GM12878 (cell line): ENCODE measurements around the gene NOP14. TPM values are rescaled to one million over a fixed set of nuclear protein-coding genes. Genes with fewer than 3 reads are reported as not detected.

Source experiments
- ATAC-seq: fragments of 200-7000 bp; cut with Tn5 transposase; 3 replicates; pipeline ENCODE4 v1.9.1; 2020; ENCODE audit warnings: mild to moderate bottlenecking, moderate library complexity
- Bru-seq: library from RNA; stranded (reverse); fragments of 400-500 nt; gene quantifications from one replicate; lab custom pipeline; 2021; lab: Mats Ljungman, UMichigan
- BruChase-seq, 2 experiments: library from RNA; stranded (reverse); fragments of 400-500 nt; gene quantifications; one replicate each; lab custom pipeline; 2021; lab: Mats Ljungman, UMichigan
- BruUV-seq: library from RNA; stranded (reverse); fragments of 400-500 nt; replicated peaks from 2 replicates; lab custom pipeline; 2021; lab: Mats Ljungman, UMichigan
- CTCF ChIA-PET: fragments of 300-600 bp; sonication (Branson Sonifier 250); formaldehyde crosslinking; extraction: SDS; loops from one replicate; lab custom pipeline; 2021; ENCODE audit warnings: inconsistent platforms; lab: Yijun Ruan, JAX
- POLR2A ChIA-PET: fragments of 350-600 bp; formaldehyde crosslinking; extraction: SDS; loops from one replicate; lab custom pipeline; 2021; ENCODE audit warnings: inconsistent platforms; lab: Charles Lee
- RAD21 ChIA-PET: fragments of 300-600 bp; sonication (Branson Sonifier 250); formaldehyde crosslinking; loops from one replicate; lab custom pipeline; 2023; ENCODE audit warnings: antibody characterized with exemption; ENCODE audit not compliant: unreplicated experiment; lab: Charles Lee
- SMC1A ChIA-PET: fragments of 300-600 bp; sonication (Branson Sonifier 250); formaldehyde crosslinking; loops from one replicate; lab custom pipeline; 2023; ENCODE audit not compliant: unreplicated experiment, uncharacterized antibody; lab: Charles Lee
- DNase-seq: peaks from one replicate; pipeline ENCODE4 v3.0.0-alpha.2; 2011; ENCODE audit warnings: low read depth, low spot score
- FAIRE-seq: peaks from 3 replicates; lab custom pipeline; 2011; peaks lifted over from hg19 to GRCh38; lab: Jason Lieb, UNC
- H2AFZ ChIP-seq: 2 replicates; pipeline ENCODE4 v1.6.0; 2011; ENCODE audit warnings: low read depth, low read length, control low read depth; ENCODE audit not compliant: control insufficient read depth
- H3K27ac ChIP-seq: 2 replicates; pipeline ENCODE4 v1.5.1; 2011; ENCODE audit warnings: control low read depth; ENCODE audit not compliant: control insufficient read depth, insufficient read depth
- H3K27me3 ChIP-seq, 2 experiments: replicated peaks in 1 of 2; 2 replicates each; pipeline versions ENCODE4 v1.6.0 to v1.6.1; 2011; ENCODE audit warnings: low read length in 1 of 2; ENCODE audit not compliant: control insufficient read depth in 2 of 2, insufficient read depth in 2 of 2
- H3K36me3 ChIP-seq, 2 experiments: 2 replicates each; pipeline ENCODE4 v1.5.1; 2011; ENCODE audit warnings: low read length in 1 of 2; ENCODE audit not compliant: control insufficient read depth in 2 of 2, insufficient read depth in 2 of 2
- H3K4me1 ChIP-seq: 2 replicates; pipeline ENCODE4 v1.6.1; 2011; ENCODE audit warnings: mild to moderate bottlenecking, low read length, moderate library complexity, mixed read lengths; ENCODE audit not compliant: control insufficient read depth, insufficient read depth
- H3K4me2 ChIP-seq: 2 replicates; pipeline ENCODE4 v1.6.0; 2011; ENCODE audit warnings: control low read depth; ENCODE audit not compliant: control insufficient read depth, insufficient read depth
- H3K4me3 ChIP-seq: fragments of 200-600 bp; sonication (generic); 2 replicates; pipeline ENCODE4 v1.5.1; 2016
- H3K79me2 ChIP-seq: 2 replicates; pipeline ENCODE4 v1.6.0; 2011; ENCODE audit warnings: low read length; ENCODE audit not compliant: control insufficient read depth, insufficient read depth
- H3K9ac ChIP-seq: 2 replicates; pipeline ENCODE4 v1.8.0; 2011; ENCODE audit warnings: low read length, control low read depth, mixed read lengths; ENCODE audit not compliant: control insufficient read depth, insufficient read depth
- H3K9me3 ChIP-seq: replicated peaks from 3 replicates; pipeline ENCODE4 v1.5.1; 2011; ENCODE audit warnings: mild to moderate bottlenecking, low read length; ENCODE audit not compliant: control insufficient read depth, insufficient read depth
- H4K20me1 ChIP-seq: 2 replicates; pipeline ENCODE4 v1.6.0; 2011; ENCODE audit not compliant: control insufficient read depth, insufficient read depth
- ASH2L ChIP-seq: fragments of 300-600, 200-600 bp; sonication (generic); IDR thresholded peaks from 2 replicates; pipeline ENCODE4 v1.6.1; 2017; ENCODE audit warnings: low read depth, mild to moderate bottlenecking, borderline replicate concordance
- CHD1 ChIP-seq: IDR thresholded peaks from 2 replicates; pipeline ENCODE4 v1.6.1; 2012; ENCODE audit warnings: low read depth, low read length, improper control_type of control experiment
- CHD2 ChIP-seq: IDR thresholded peaks from 2 replicates; pipeline ENCODE4 v1.6.1; 2011; ENCODE audit warnings: low read depth, low read length, improper control_type of control experiment, borderline replicate concordance
- EED ChIP-seq: sonication (generic); IDR thresholded peaks from 2 replicates; pipeline ENCODE4 v1.6.1; 2016; ENCODE audit warnings: antibody characterized with exemption, low read depth
- ETV6 ChIP-seq, 2 experiments: fragments of 450-650 bp in 1 of 2; IDR thresholded peaks in 1 of 2; conservative IDR thresholded peaks in 1 of 2; 2 replicates each; pipeline ENCODE4 v1.6.1; 2014; ENCODE audit warnings: antibody characterized with exemption in 1 of 2, borderline replicate concordance in 1 of 2, low read depth in 1 of 2, mild to moderate bottlenecking in 1 of 2, moderate library complexity in 1 of 2
- HSF1 ChIP-seq: fragments of 150-350 bp; IDR thresholded peaks from 2 replicates; pipeline ENCODE4 v1.6.1; 2014; ENCODE audit warnings: mild to moderate bottlenecking, low read depth, low read length
- IRF4 ChIP-seq: IDR thresholded peaks from 2 replicates; pipeline ENCODE4 v1.6.1; 2011; ENCODE audit warnings: low read depth, low read length
- JUNB ChIP-seq: IDR thresholded peaks from 2 replicates; pipeline ENCODE4 v1.6.1; 2016; ENCODE audit warnings: antibody characterized with exemption, mild to moderate bottlenecking
- JUND ChIP-seq: IDR thresholded peaks from 2 replicates; pipeline ENCODE4 v1.6.1; 2012; ENCODE audit warnings: low read depth, mild to moderate bottlenecking, low read length, improper control_type of control experiment, moderate library complexity
- KAT2A ChIP-seq: conservative IDR thresholded peaks from 2 replicates; pipeline ENCODE4 v1.6.1; 2011; ENCODE audit warnings: low read depth, low read length; ENCODE audit not compliant: control insufficient read depth
- KDM1A ChIP-seq: fragments of 200-600 bp; sonication (generic); IDR thresholded peaks from 2 replicates; pipeline ENCODE4 v1.6.1; 2016; ENCODE audit warnings: borderline replicate concordance
- NR2F1 ChIP-seq: fragments of 450-650 bp; conservative IDR thresholded peaks from 2 replicates; pipeline ENCODE4 v1.6.1; 2017; ENCODE audit warnings: mild to moderate bottlenecking
- RAD21 ChIP-seq: IDR thresholded peaks from 2 replicates; pipeline ENCODE4 v1.6.1; 2011; ENCODE audit warnings: mild to moderate bottlenecking, low read depth, low read length, moderate library complexity; ENCODE audit not compliant: insufficient read depth
- SMAD1 ChIP-seq: fragments of 450-650 bp; IDR thresholded peaks from 2 replicates; pipeline ENCODE4 v1.6.1; 2018; ENCODE audit warnings: mild to moderate bottlenecking, low read depth; ENCODE audit not compliant: partially characterized antibody
- STAT3 ChIP-seq: IDR thresholded peaks from 2 replicates; pipeline ENCODE4 v1.6.1; 2011; ENCODE audit warnings: low read depth, low read length, improper control_type of control experiment
- TARDBP ChIP-seq: IDR thresholded peaks from 2 replicates; pipeline ENCODE4 v1.6.1; 2016; ENCODE audit warnings: borderline replicate concordance
- ZNF217 ChIP-seq: fragments of 450-650 bp; IDR thresholded peaks from 2 replicates; pipeline ENCODE4 v1.6.1; 2017; ENCODE audit warnings: antibody characterized with exemption, mild to moderate bottlenecking
- ZNF622 ChIP-seq: fragments of 450-650 bp; IDR thresholded peaks from 2 replicates; pipeline ENCODE4 v1.6.1; 2017; ENCODE audit warnings: mild to moderate bottlenecking, inconsistent platforms
- ZSCAN29 ChIP-seq: fragments of 450-650 bp; IDR thresholded peaks from 2 replicates; pipeline ENCODE4 v1.6.1; 2017; ENCODE audit warnings: mild to moderate bottlenecking, moderate library complexity
- WGBS: methylation state at CpG from one replicate; pipeline ENCODE4 v1.1.6; 2016; ENCODE audit warnings: low lambda C conversion rate; ENCODE audit not compliant: insufficient replicate concordance, insufficient coverage; ENCODE audit errors: missing lambda C conversion rate; 5-methylcytosine and 5-hydroxymethylcytosine counted together
- in situ Hi-C: fragments of 300-500 bp; cut with MboI; formaldehyde crosslinking; loops from 9 replicates; pipeline ENCODE4 v1.14.3; 2018; ENCODE audit warnings: mixed read lengths
- intact Hi-C: fragments of 100-400 bp; cut with micrococcal nuclease; formaldehyde crosslinking; loops from one replicate; pipeline ENCODE4 v1.14.2; 2022; ENCODE audit not compliant: unreplicated experiment
- long read RNA-seq, 2 experiments: library from polyadenylated mRNA; unstranded; transcript quantifications; one replicate each; pipeline ENCODE4 v2.0.0, GENCODE V29; 2019 to 2020
- polyA minus RNA-seq, 3 experiments: library from RNA; depleted of rRNA, polyadenylated mRNA; stranded (reverse); fragments of >200 nt; gene quantifications; 2 replicates each; pipeline ENCODE4 v1.2.3, GENCODE V29; 2011
- polyA plus RNA-seq, 11 experiments: library from polyadenylated mRNA; depleted of rRNA in 4 of 11; unstranded in 6 of 11; stranded (reverse) in 5 of 11; fragments of >200 nt; fragmentation: Nextera tagmentation in 4 of 11; fragmentation: Illumina TruSeq in 1 of 11; extraction: Ambion mirVana in 4 of 11; extraction: Trizol in 1 of 11; gene quantifications; 1 replicate in 1 of 11; 2 replicates in 10 of 11; pipeline versions ENCODE4 v1.2.1 to v1.2.3, GENCODE V29; 2011 to 2016; ENCODE audit warnings: inconsistent platforms in 2 of 11, missing spikeins in 2 of 11, low read depth in 1 of 11
- total RNA-seq, 4 experiments: library from RNA; depleted of rRNA in 3 of 4; stranded (reverse); fragments of >200 nt in 3 of 4; fragmentation: Illumina TruSeq in 1 of 4; extraction: Trizol in 1 of 4; gene quantifications; 2 replicates each; pipeline versions ENCODE4 v1.2.1 to v1.2.3, GENCODE V29; 2013 to 2021

The NOP14 gene
- 30.0 and 34.7 TPM in 2 replicates for total RNA-seq (2013; cell fraction: nucleolus; rRNA removed)
- total RNA-seq (2014; rRNA removed) (40.3 and 42.1 TPM in 2 replicates), total RNA-seq (2014; rRNA removed; fragmentation: Illumina TruSeq; extraction: Trizol) (52.5 and 57.3 TPM in 2 replicates), total RNA-seq (2021) (74.3 and 80.6 TPM in 2 replicates), polyA plus RNA-seq (2011; rRNA removed) (17.2 and 18.8 TPM in 2 replicates), polyA plus RNA-seq (2014; fragmentation: Illumina TruSeq; extraction: Trizol) (64.9 and 65.2 TPM in 2 replicates), polyA plus RNA-seq (2014; fragmentation: Nextera tagmentation; extraction: Ambion mirVana) (10 to 100 TPM; 13.8 to 24.7 TPM), polyA plus RNA-seq (2014; rRNA removed) (31.6 and 36.4 TPM in 2 replicates), polyA plus RNA-seq (2016; fragmentation: Nextera tagmentation; extraction: Ambion mirVana) (10 to 100 TPM; 74.5 to 76.6 TPM), polyA minus RNA-seq (2011; rRNA and poly(A)+ RNA removed) (14.1 and 15.1 TPM in 2 replicates), Bru-seq, nascent RNA (percentile 83 among the genes with signal in this experiment), BruChase-seq, experiment 1, labeled RNA remaining after a 6-hour chase (percentile 91 among the genes with signal in this experiment), BruChase-seq, experiment 2, labeled RNA remaining after a 2-hour chase (percentile 85 among the genes with signal in this experiment)
- polyA plus RNA-seq (2011; ENCODE audit: low read depth) = 26.2 TPM
- 13.0 and 14.4 TPM in 2 replicates for polyA plus RNA-seq (2011; cell fraction: cytosol; rRNA removed)
- polyA plus RNA-seq (2011; cell fraction: nucleus; rRNA removed) = 20.7 and 30.4 TPM in 2 replicates
- 33.0 and 35.7 TPM in 2 replicates for polyA plus RNA-seq (2012)
- 15.6 and 17.3 TPM in 2 replicates for polyA minus RNA-seq (2011; cell fraction: cytosol; rRNA and poly(A)+ RNA removed)
- polyA minus RNA-seq (2011; cell fraction: nucleus; rRNA and poly(A)+ RNA removed) = 6.8 and 11.3 TPM in 2 replicates
- long read RNA-seq, experiment 1, transcript NOP14-203 (18 exons, 3,538 nt) = major isoform, 9 of 23 reads
- long read RNA-seq, experiment 1, partial matches to known transcripts = 10 of 23 reads
- long read RNA-seq, experiment 1, other reads (novel, unspliced or antisense) = 3 of 23 reads
- long read RNA-seq, experiment 2, partial matches to known transcripts = 8 of 20 reads
- long read RNA-seq, experiment 2, other reads (novel, unspliced or antisense) = 12 of 20 reads

GRCh38 chr4:2963175-2963965, at the start of gene NOP14, which contains the start of gene GRK4:
Gene NOP14, minus strand, starts transcription at chr4:2963406. Its CDS starts 87 bp downstream, at chr4:2963319.
Gene GRK4, plus strand, starts transcription at chr4:2963571. Its CDS starts 500 bp downstream, at chr4:2964071.
- Histone ChIP-seq H3K9me3 (no peaks in the 10 kb centered on the region; the same call in 1 of the 3 replicates), H4K20me1 (peaks cover 10% of the 10 kb centered on the region), H3K4me2 (peak within 1 kb of the TSS; percentile 70), H3K27ac (peak within 1 kb of the TSS; percentile 91), H2AFZ (peak within 1 kb of the TSS; percentile 82), H3K9ac (peak within 1 kb of the TSS; percentile 96), H3K36me3 (peaks cover 0 to 12% of the 10 kb centered on the region in 2 experiments; a peak in 2 of 4 replicates), H3K79me2 (peaks cover 40% of the 10 kb centered on the region), H3K4me1 (peaks cover 15% of the 10 kb centered on the region), H3K27me3 (no peaks in the 10 kb centered on the region), H3K4me3 (peak within 1 kb of the TSS; percentile 78)
- FAIRE-seq (peak; percentile 81), ATAC-seq (peak; percentile 92), DNase-seq (peak; percentile 92)
- intact Hi-C loops (loop anchor here (1.0 to 5.0 kb wide), 5 partner anchors 27 to 266 kb away; partner anchors contain the start of gene ADD1), in situ Hi-C loops (no loop called here)
- POLR2A ChIA-PET = interaction anchor here (0.5 to 3.1 kb wide), 9 partner anchors 27 to 545 kb away, joined by 3 to 22 read pairs (median 4); partner anchors contain the start of gene ZFYVE28
- SMC1A ChIA-PET = interaction anchor here (1.6 to 3.6 kb wide), 4 partner anchors 10 to 200 kb away, joined by 4 to 19 read pairs (median 10); no protein-coding TSS in a partner anchor
- no TSS peak for BruUV-seq
- CTCF ChIA-PET = interaction anchor here (0.7 to 3.4 kb wide), 10 partner anchors 10 to 744 kb away, joined by 3 to 28 read pairs (median 6); no protein-coding TSS in a partner anchor
- WGBS = under 1% methylated on average over 69 of the region's 105 CpGs
- RAD21 ChIA-PET = interaction anchor here (0.6 to 4.5 kb wide), 17 partner anchors 9 to 495 kb away, joined by 3 to 35 read pairs (median 3); partner anchors contain the start of genes FAM193A and RNF4
- TF ChIP-seq IRF4 (no peak), RAD21 (no peak), SMAD1 (no peak), CHD1 (no peak), KAT2A (no peak), KDM1A (no peak), ZSCAN29 (no peak), ZNF217 (peak; percentile 44; the same call in 1 of the 2 replicates), NR2F1 (0 out of 2 replicates have a peak, but pooled peaks have one; percentile 21), HSF1 (no peak), CHD2 (peak; percentile 100), ASH2L (no peak; the same call in 1 of the 2 replicates), ETV6 (conservative IDR thresholded peaks at IDR 0.05 in 1 of 2, IDR thresholded peaks at IDR 0.05 in 1 of 2; ENCODE audit: borderline replicate concordance in 1 of 2, low read depth in 1 of 2) (no peak; a peak in 1 of 4 replicates), JUND (no peak), ZNF622 (no peak), JUNB (no peak), STAT3 (no peak), TARDBP (peak; percentile 92; the same call in 1 of the 2 replicates), EED (no peak)
